Measurements from ENCODE around the gene ACTR2.

Gene ACTR2

DNA sequence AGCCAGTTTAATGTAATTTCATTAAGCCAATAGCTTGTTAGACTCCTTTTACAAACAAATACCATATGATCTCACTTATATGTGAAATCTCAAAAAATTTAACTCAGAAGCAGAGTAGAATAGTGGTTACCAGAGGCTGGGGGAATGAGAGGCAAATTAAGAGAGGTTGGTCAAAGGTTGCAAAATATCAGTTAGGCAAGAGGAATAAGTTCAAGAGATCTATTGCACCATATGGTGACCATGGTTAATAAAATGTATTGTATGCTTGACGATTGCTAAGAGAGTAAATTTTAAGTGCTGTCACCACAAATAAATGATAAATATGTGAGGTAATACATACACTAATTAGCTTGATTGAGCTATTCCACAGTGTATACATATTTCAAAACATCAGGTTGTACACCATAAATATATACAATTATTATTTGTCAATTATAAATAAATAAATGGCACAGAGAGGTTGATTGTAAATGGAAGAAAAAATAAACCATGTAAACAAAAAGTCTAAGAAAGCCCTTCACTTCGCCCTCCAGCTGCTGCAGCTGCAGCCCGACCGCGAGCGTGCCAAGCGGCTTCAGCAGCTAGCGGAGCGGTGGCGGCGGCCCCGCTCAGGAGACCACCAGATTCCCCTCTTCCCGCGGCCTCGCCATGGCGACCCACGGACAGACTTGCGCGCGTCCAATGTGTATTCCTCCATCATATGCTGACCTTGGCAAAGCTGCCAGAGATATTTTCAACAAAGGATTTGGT lies 23.0 kb upstream of the ACTR2 start:
- Histone ChIP-seq H3K27ac (replicated peaks) (no peak overlapping the region), H3K4me3 (replicated peaks; ENCODE audit: insufficient read depth, low read length) (no peak overlapping the region), H3K27me3 (ENCODE audit: insufficient read depth, poor library complexity, severe bottlenecking) (no peaks in the 10 kb centered on the region)
- DNase-seq (ENCODE audit: low read depth in 1 of 2, low spot score in 1 of 2), result peak; percentile 23 to 70
- TF ChIP-seq POLR2AphosphoS5 (IDR thresholded peaks at IDR 0.05; ENCODE audit: low read depth) (no peak), SPI1 (IDR thresholded peaks at IDR 0.05; ENCODE audit: borderline replicate concordance, low read depth) (no peak), GABPA (IDR thresholded peaks at IDR 0.05; ENCODE audit: low read depth) (no peak)
- TF ChIP-seq, protein P1, sequence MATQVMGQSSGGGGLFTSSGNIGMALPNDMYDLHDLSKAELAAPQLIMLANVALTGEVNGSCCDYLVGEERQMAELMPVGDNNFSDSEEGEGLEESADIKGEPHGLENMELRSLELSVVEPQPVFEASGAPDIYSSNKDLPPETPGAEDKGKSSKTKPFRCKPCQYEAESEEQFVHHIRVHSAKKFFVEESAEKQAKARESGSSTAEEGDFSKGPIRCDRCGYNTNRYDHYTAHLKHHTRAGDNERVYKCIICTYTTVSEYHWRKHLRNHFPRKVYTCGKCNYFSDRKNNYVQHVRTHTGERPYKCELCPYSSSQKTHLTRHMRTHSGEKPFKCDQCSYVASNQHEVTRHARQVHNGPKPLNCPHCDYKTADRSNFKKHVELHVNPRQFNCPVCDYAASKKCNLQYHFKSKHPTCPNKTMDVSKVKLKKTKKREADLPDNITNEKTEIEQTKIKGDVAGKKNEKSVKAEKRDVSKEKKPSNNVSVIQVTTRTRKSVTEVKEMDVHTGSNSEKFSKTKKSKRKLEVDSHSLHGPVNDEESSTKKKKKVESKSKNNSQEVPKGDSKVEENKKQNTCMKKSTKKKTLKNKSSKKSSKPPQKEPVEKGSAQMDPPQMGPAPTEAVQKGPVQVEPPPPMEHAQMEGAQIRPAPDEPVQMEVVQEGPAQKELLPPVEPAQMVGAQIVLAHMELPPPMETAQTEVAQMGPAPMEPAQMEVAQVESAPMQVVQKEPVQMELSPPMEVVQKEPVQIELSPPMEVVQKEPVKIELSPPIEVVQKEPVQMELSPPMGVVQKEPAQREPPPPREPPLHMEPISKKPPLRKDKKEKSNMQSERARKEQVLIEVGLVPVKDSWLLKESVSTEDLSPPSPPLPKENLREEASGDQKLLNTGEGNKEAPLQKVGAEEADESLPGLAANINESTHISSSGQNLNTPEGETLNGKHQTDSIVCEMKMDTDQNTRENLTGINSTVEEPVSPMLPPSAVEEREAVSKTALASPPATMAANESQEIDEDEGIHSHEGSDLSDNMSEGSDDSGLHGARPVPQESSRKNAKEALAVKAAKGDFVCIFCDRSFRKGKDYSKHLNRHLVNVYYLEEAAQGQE (IDR thresholded peaks at IDR 0.05; ENCODE audit: insufficient replicate concordance, low read depth), result no peak
- TF ChIP-seq, protein P2, sequence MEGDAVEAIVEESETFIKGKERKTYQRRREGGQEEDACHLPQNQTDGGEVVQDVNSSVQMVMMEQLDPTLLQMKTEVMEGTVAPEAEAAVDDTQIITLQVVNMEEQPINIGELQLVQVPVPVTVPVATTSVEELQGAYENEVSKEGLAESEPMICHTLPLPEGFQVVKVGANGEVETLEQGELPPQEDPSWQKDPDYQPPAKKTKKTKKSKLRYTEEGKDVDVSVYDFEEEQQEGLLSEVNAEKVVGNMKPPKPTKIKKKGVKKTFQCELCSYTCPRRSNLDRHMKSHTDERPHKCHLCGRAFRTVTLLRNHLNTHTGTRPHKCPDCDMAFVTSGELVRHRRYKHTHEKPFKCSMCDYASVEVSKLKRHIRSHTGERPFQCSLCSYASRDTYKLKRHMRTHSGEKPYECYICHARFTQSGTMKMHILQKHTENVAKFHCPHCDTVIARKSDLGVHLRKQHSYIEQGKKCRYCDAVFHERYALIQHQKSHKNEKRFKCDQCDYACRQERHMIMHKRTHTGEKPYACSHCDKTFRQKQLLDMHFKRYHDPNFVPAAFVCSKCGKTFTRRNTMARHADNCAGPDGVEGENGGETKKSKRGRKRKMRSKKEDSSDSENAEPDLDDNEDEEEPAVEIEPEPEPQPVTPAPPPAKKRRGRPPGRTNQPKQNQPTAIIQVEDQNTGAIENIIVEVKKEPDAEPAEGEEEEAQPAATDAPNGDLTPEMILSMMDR (IDR thresholded peaks at IDR 0.05; ENCODE audit: insufficient read depth, low read length), result no peak

DNA sequence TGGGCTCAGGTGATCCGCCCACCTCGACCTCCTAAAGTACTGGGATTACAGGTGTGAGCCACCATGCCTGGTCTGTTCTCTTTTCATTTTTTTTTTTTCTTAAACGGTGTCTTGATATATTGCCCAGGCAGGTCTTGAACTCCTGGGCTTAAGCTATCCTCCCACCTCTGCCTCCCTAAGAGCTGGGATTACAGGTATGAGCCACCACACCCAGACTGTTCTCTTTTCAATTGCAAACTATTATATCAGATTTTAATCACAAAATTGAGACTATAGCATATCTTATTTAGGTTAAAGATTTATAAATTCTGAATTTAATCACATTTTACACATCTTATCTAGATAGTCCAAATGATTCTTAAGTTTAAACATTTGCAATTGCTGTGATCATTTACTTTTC lies 15.5 kb upstream of the ACTR2 start:
- Histone ChIP-seq H3K27ac (replicated peaks) (no peak overlapping the region), H3K27me3 (ENCODE audit: insufficient read depth, poor library complexity, severe bottlenecking) (no peaks in the 10 kb centered on the region), H3K4me3 (replicated peaks; ENCODE audit: insufficient read depth, low read length) (no peak overlapping the region)
- DNase-seq (ENCODE audit: low read depth in 1 of 2, low spot score in 1 of 2), result no peak
- TF ChIP-seq POLR2AphosphoS5 (IDR thresholded peaks at IDR 0.05; ENCODE audit: low read depth), result no peak
- no peak for TF ChIP-seq SPI1 (IDR thresholded peaks at IDR 0.05; ENCODE audit: borderline replicate concordance, low read depth)
- TF ChIP-seq, protein P2 (IDR thresholded peaks at IDR 0.05; ENCODE audit: insufficient read depth, low read length), result no peak
- no peak for TF ChIP-seq GABPA (IDR thresholded peaks at IDR 0.05; ENCODE audit: low read depth)
- TF ChIP-seq, protein P1 (IDR thresholded peaks at IDR 0.05; ENCODE audit: insufficient replicate concordance, low read depth), result no peak

DNA sequence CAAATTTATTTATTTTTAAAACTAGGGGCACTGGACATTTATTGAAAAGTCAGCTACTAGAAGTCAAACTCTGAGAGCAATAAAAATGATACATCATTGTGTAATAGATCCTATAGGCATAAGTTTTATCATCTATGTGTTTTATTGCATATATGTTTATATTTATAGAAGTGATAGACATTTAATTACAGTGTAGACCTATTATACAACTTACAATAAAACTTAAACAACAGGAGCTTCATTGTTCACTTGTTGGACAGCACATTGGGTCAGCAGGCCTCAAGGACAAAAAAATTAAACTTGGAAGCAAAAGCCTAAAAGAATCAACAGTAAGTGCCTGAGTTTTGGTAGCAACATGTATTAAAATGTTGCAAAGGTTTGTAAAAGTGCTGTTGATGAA lies 15.0 kb upstream of the ACTR2 start:
- H3K27me3 ChIP-seq (ENCODE audit: insufficient read depth, poor library complexity, severe bottlenecking), result no peaks in the 10 kb centered on the region
- TF ChIP-seq SPI1 (IDR thresholded peaks at IDR 0.05; ENCODE audit: borderline replicate concordance, low read depth) (no peak), POLR2AphosphoS5 (IDR thresholded peaks at IDR 0.05; ENCODE audit: low read depth) (no peak), GABPA (IDR thresholded peaks at IDR 0.05; ENCODE audit: low read depth) (no peak)
- TF ChIP-seq, protein P1 (IDR thresholded peaks at IDR 0.05; ENCODE audit: insufficient replicate concordance, low read depth), result no peak
- TF ChIP-seq, protein P2 (IDR thresholded peaks at IDR 0.05; ENCODE audit: insufficient read depth, low read length), result no peak
- DNase-seq (ENCODE audit: low read depth in 1 of 2, low spot score in 1 of 2), result no peak

More for the DNA sequence above, 15.0 kb upstream of the ACTR2 start:
- no peak overlapping the region for H3K4me3 ChIP-seq (replicated peaks; ENCODE audit: insufficient read depth, low read length)
- H3K27ac ChIP-seq (replicated peaks), result no peak overlapping the region
